ENCODE results near the gene KRTAP10-11.
"Not testable (repeated sequence)": the region's sequence is repeated elsewhere in the genome, so short reads cannot be mapped to it uniquely, and the experiment has no call there.

KRTAP10-11 gene

GRCh38 chr21:44615466-44615865 lies 30.7 kb upstream of the KRTAP10-11 start:
- ATAC-seq: no peak

DNA sequence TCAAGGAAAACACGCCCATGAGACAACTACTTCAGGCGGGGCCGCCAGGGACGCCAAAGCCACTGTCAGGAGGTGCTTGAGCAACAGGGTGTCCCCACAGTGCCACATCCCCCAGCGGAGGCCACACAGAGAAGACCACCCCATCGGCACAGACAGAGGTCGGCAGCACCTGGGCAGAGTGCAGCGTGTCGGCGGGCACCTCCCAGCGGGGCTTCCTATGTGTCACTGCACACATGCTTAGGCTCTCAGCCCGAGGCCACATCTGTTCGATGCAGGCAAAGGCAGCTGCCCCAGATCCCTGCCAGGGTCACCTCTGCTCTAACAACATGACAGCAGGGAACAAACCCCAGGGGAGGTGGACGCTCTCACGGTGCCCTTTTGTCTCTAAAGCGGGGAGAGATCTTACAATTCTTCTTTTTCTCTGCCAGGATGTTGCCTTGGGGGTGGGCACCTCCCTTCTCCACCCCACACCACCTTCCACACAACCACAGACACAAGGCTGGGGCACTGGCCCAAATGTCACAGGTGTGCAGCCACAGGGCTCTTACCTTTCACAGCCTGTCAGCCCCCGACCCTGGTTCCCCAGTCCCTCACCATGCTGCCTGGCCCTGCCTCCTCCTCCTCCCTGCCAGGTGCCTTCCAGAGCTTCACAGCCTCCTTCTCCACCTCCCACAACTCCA lies 30.2 kb upstream of the KRTAP10-11 start:
- no peak for ATAC-seq

DNA sequence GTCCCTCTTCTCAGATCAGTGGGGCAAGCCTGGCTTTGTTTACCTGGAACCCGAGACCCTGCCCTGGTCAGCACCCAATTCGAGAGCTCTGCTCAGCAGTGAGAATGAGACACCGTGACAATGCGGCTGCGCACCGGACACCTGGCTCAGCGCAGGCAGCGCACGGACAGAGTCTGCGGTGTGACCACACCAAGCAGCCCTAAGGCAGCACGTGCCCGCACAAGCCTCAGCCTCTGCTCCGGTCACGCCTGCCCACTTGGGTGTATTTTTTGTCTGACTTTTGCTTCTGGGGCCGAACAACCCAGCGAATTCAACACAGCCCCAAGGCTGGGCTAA lies 29.7 kb upstream of the KRTAP10-11 start:
- ATAC-seq: no peak

GRCh38 chr21:44617071-44617501 lies 29.1 kb upstream of the KRTAP10-11 start:
- ATAC-seq: no peak

- peak; percentile 17 to 31 for ATAC-seq
These were observed 27.7 kb upstream of the KRTAP10-11 start for GRCh38 chr21:44618504-44618903.

GRCh38 chr21:44618909-44619308 lies 27.3 kb upstream of the KRTAP10-11 start:
- peak; percentile 98 to 100 for ATAC-seq

DNA sequence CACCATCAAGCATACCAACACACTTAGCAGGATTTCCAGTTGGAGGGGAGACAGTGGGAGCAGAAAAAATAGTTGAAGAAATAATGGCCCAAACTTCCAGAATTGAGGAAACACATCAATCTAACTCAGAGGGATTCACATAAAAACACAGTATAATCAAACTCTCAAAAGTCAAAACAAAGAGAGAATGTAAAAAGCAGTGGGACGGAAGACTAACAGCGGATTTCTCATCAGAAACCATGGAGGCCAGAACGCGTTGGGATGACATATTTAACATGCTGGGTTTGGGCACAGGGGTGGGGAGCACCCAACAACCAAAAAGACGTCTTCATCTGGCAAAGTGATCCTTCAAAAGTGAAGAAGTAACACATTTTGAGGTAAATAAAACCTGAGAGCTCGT lies 26.3 kb upstream of the KRTAP10-11 start:
- ATAC-seq: no peak

DNA sequence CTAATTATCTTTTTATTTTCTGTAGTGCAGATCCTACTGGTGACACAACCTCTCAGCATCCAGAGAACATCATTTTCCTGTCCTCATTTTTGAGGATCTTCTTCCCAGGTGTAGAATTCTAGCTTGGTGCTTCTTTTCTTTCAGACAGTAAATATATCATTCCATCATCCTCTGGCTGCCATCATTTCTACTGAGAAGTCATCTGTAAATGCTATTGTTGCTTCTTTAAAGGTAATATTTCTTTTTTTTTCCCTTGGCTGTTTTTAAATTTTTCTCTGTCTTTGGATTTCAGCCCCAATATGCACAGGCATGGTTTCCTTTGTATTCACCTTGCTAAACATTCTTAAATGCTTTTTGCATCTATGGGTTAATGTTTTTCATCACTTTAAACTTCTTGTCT lies 22.6 kb upstream of the KRTAP10-11 start:
- ATAC-seq: no peak

- no peak for ATAC-seq
These were observed 20.5 kb upstream of the KRTAP10-11 start for GRCh38 chr21:44625756-44626155.

GRCh38 chr21:44626262-44626661 lies 20.0 kb upstream of the KRTAP10-11 start:
- no peak for ATAC-seq

DNA sequence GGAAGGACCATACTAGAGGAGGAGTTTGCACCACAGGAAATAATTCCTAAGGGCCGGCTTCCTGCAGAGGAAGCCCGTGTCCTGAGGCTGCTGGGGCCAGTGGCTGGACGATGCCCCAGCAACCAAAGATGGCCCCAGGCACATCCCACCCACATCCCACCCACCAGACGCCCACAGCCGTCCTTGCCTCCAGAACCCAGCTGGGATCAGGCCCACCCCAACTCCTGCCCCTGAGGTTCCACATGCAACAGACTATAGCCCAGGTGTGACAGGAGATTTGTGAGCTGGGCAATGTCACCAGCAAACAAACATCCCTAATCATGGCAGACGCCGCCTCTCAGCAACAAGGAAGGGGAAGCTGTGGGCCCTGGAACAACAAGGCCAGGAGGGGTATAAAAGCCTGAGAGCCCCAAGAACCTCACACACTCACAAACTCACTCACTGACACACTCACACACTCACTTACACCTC lies 19.5 kb upstream of the KRTAP10-11 start, which contains the start of gene KRTAP10-9:
Gene KRTAP10-9 (plus strand): TSS at position 421 of the 471 bp plus-strand sequence. CDS start 79 bp downstream, outside the sequence.
- ATAC-seq: no peak

DNA sequence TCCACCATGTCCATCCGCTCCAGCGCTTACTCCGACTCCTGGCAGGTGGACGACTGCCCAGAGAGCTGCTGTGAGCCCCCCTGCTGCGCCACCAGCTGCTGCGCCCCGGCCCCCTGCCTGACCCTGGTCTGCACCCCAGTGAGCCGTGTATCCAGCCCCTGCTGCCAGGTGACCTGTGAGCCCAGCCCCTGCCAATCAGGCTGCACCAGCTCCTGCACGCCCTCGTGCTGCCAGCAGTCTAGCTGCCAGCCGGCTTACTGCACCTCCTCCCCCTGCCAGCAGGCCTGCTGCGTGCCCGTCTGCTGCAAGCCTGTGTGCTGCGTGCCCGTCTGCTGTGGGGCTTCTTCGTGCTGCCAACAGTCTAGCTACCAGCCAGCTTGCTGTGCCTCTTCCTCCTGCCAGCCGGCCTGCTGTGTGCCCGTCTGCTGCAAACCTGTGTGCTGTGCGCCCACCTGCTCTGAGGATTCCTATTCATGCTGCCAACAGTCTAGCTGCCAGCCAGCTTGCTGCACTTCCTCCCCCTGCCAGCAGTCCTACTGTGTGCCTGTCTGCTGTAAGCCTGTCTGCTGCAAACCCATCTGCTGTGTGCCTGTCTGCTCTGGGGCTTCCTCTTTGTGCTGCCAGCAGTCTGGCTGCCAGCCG lies 18.9 kb upstream of the KRTAP10-11 start:
- ATAC-seq: not testable (repeated sequence)

DNA sequence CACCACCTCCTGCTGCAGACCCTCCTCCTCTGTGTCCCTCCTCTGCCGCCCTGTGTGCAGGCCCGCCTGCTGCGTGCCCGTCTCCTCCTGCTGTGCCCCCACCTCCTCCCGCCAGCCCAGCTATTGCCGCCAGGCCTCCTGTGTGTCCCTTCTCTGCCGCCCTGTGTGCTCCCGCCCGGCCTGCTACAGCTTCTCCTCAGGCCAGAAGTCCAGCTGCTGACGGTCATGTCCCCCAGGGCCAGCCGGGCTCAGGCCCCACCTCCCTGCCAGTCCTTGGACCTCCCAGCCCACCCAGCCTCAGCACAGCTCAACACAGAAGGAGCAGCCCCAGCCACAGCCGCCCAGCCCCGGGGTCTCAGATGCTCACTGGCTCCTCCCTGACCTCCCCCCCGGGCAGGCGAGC lies 18.4 kb upstream of the KRTAP10-11 start:
- not testable (repeated sequence) for ATAC-seq

DNA sequence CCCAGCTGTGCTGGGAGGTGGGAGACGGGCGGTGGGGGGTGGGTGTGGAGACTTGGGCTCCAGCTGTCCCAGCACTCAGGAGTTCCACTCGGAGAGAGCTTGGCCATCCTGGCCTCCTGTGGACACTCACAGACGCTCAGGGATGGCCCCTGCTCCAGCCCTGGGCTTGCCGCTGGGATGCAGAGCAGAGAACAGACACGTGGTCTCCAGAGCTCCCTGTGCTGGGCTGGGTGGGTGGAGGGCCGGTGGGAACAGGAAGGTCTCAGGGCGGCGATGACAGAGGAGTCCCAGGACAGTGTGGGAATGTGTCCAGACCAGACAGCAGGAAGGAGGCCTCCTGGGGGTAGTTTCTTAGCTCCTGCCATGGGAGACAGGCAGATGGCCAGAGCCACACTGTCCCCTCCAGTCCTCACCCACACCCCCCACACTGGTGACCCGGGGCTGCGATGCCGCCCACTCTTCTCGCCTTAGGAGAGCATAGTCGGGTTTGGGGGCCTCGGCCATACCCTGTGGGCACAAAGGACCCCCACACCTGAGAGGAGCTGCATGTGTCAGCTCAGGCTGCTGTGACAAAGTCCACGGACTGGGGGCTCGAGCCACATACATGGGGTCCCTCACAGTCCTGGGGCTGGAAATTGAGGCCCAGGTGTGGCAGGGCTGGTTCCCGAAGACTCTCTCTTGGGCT lies 17.4 kb upstream of the KRTAP10-11 start:
- no peak for ATAC-seq

- no peak for ATAC-seq
These were observed 15.8 kb upstream of the KRTAP10-11 start for GRCh38 chr21:44630440-44630839.

DNA sequence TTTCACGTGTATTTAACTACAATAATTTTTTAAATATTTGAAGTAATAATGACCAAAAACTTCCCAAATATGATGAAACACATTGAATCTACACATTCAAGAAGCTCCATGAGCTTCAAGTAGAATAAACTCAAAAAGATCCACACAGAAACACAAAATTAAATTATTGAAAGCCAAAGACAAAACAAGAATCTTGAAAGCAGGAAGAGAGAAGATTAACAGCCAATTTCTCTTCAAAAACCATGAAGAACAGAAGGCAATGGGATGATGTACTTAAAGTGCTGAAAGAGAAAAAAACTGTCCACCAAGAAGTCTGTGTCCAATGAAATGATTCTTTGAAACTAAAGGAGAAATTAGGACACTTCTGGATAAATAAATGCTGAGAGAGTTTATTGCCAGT lies 14.1 kb upstream of the KRTAP10-11 start:
- no peak for ATAC-seq

- ATAC-seq: no peak
These were observed 9.8 kb upstream of the KRTAP10-11 start for GRCh38 chr21:44636209-44637017.

DNA sequence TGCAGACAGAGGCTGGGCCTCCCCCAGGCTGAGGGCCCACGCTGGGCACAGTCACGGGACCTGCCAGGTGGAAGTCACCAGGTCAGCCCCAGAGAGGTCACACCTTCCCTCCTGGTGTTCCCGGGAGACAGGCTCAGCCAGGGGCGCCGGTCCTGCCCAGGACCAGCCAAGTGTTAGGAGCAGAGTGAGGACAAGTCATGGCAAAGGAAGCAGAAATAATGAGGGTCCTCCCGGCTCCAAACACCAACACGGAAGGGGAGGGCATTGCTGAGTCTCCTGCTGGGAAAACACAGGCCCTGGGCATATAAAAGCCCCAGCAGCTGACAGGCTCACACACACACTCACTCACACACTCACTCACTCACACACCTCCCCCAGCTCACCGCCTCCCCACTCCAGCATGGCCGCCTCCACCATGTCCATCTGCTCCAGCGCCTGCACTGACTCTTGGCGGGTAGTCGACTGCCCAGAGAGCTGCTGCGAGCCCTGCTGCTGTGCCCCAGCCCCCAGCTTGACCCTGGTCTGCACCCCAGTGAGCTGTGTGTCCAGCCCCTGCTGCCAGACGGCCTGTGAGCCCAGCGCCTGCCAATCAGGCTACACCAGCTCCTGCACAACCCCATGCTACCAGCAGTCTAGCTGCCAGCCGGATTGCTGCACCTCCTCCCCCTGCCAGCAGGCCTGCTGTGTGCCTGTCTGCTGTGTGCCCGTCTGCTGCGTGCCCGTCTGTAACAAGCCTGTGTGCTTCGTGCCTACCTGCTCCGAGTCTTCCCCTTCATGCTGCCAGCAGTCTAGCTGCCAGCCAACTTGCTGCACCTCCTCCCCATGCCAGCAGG lies 9.0 kb upstream of the KRTAP10-11 start, which contains the start of gene KRTAP10-10:
Gene KRTAP10-10 (plus strand): TSS at position 339 of the 833 bp plus-strand sequence. CDS start 62 bp downstream, at position 401.
- ATAC-seq: no peak

DNA sequence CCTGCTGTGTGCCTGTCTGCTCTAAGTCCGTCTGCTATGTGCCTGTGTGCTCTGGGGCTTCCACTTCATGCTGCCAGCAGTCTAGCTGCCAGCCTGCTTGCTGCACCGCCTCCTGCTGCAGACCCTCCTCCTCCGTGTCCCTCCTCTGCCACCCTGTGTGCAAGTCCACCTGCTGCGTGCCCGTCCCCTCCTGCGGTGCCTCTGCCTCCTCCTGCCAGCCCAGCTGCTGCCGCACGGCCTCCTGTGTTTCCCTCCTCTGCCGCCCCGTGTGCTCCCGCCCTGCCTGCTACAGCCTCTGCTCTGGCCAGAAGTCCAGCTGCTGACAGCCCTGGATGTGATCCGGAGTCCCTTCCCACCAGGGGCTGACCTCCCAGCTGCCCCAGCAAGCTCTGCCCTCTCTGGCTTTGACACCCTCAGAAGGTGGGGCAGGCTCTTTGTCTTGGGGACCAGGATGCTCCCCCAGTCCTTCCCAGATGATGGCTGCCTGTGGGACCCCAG lies 8.3 kb upstream of the KRTAP10-11 start:
- ATAC-seq: not testable (repeated sequence)

DNA sequence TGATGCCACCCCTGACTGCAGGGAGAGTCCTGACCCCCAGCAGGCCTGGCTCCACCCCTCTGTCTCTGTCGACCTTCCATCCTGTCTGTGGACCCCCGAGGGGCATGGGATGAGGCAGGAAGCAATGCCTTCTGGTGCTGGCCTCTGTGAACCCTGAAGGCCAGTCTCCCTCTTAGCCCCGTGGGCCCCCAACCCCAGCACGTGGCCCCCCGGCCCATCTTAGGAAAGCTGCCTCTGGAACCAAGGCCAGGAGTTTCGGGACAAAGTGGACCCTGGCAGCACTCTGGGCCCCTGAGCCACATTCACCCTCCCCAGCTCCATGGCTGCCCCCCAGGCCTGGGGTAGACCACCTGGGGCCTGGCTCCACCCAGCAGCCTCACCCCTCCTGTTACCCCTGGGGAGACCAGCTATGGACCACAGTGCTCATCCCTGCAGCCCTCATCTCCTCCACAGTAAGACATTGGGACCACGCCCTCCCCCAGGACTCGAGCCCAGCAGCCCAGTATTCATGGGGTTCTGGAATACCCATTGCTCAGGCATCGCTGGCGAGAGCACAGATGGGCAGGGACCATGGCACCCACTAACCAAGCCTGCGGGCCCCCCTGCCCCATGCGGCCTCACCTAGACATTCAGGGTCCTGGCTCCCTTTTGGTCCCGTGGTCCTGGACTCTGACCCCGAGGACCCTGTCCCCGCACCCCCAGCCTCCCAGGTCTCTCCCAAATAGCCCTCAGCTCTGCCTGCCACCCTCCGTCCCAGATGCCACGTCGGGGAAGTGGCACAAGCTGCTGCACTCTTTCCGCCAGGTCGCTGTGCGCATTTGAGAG lies 7.5 kb upstream of the KRTAP10-11 start:
- not testable (repeated sequence) for ATAC-seq

GRCh38 chr21:44639331-44639655 lies 6.9 kb upstream of the KRTAP10-11 start:
- ATAC-seq: no peak

Data from activated CD4-positive, CD25-positive, alpha-beta regulatory T cell treated with anti-CD3 and anti-CD28 coated beads, Interleukin-2, amount 50 U/mL, for 24 hours (primary cell).